ENCODE results near the gene ACSL3. TPM values are rescaled to one million over a fixed set of nuclear protein-coding genes. Genes with fewer than 3 reads are reported as not detected.

ACSL3 gene
- total RNA-seq, 3 donors from 2014 or later (not counting 1 experiment from before 2014, with no cell fraction given) = 55.4 to 86.6 (median 66.7) TPM

- Mint-ChIP-seq H3K36me3 (no peaks in the 10 kb centered on the region), H3K9me3 (no peaks in the 10 kb centered on the region), H3K4me3 (no peak overlapping the region), H3K4me1 (peaks cover 44 to 56% of the 10 kb centered on the region in 2 donors), H3K27me3 (ENCODE audit: low read depth in 2 of 2) (no peaks in the 10 kb centered on the region), H3K27ac (peak overlapping the region in 1 of 2 donors; percentile 58)
- Histone ChIP-seq H3K9me3 (ENCODE audit: control insufficient read depth, insufficient read depth, low read length) (no peaks in the 10 kb centered on the region), H3K4me3 (ENCODE audit: low read length) (no peak overlapping the region), H3K27ac (ENCODE audit: low read length) (no peak overlapping the region), H3K36me3 (ENCODE audit: control insufficient read depth, insufficient read depth, low read length) (peaks cover 5% of the 10 kb centered on the region), H3K27me3 (ENCODE audit: control insufficient read depth, insufficient read depth, low read length) (no peaks in the 10 kb centered on the region), H3K4me1 (ENCODE audit: control insufficient read depth, insufficient read depth, low read length) (no peaks in the 10 kb centered on the region)
- no peak for TF ChIP-seq CTCF (IDR thresholded peaks at IDR 0.05)
- ATAC-seq (no peak), DNase-seq (no peak)
- 93% methylated on average over 3 of the region's 4 CpGs for WGBS (ENCODE audit: insufficient coverage)
- intact Hi-C loops (cut with micrococcal nuclease) = loop anchor here (1.0 to 10.0 kb wide), 3 partner anchors 108 to 212 kb away; no protein-coding TSS in a partner anchor
Measured at GRCh38 chr2:222902660-222903059, 41.8 kb downstream of the ACSL3 start.

- Mint-ChIP-seq H3K27me3 (ENCODE audit: low read depth in 2 of 2) (no peaks in the 10 kb centered on the region), H3K4me1 (peaks cover 45 to 54% of the 10 kb centered on the region in 2 donors), H3K27ac (no peak overlapping the region), H3K36me3 (no peaks in the 10 kb centered on the region), H3K4me3 (no peak overlapping the region), H3K9me3 (no peaks in the 10 kb centered on the region)
- TF ChIP-seq CTCF (IDR thresholded peaks at IDR 0.05) = peak; percentile 67
- intact Hi-C loops (cut with micrococcal nuclease) = loop anchor here (1.0 to 10.0 kb wide), 3 partner anchors 109 to 213 kb away; no protein-coding TSS in a partner anchor
- Histone ChIP-seq H3K4me3 (ENCODE audit: low read length) (no peak overlapping the region), H3K27ac (ENCODE audit: low read length) (no peak overlapping the region), H3K27me3 (ENCODE audit: control insufficient read depth, insufficient read depth, low read length) (no peaks in the 10 kb centered on the region), H3K4me1 (ENCODE audit: control insufficient read depth, insufficient read depth, low read length) (no peaks in the 10 kb centered on the region), H3K36me3 (ENCODE audit: control insufficient read depth, insufficient read depth, low read length) (peaks cover 5% of the 10 kb centered on the region), H3K9me3 (ENCODE audit: control insufficient read depth, insufficient read depth, low read length) (no peaks in the 10 kb centered on the region)
- ATAC-seq = peak in 2 of 3 donors; percentile 72 to 79
- 96% methylated on average over 15 of the region's 16 CpGs for WGBS (ENCODE audit: insufficient coverage)
- peak in 1 of 2 donors; percentile 66 for DNase-seq
Measured at GRCh38 chr2:222903234-222904220, 42.7 kb downstream of the ACSL3 start.

GRCh38 chr2:222904557-222905258, 43.9 kb downstream of the ACSL3 start:
- H3K36me3 ChIP-seq (ENCODE audit: control insufficient read depth, insufficient read depth, low read length) = peaks cover 8% of the 10 kb centered on the region

More at GRCh38 chr2:222904557-222905258, 43.9 kb downstream of the ACSL3 start:
- H3K4me1 ChIP-seq (ENCODE audit: control insufficient read depth, insufficient read depth, low read length) = no peaks in the 10 kb centered on the region
- Mint-ChIP-seq H3K4me3 (no peak overlapping the region), H3K27ac (no peak overlapping the region), H3K27me3 (ENCODE audit: low read depth in 2 of 2) (no peaks in the 10 kb centered on the region), H3K4me1 (peaks cover 38 to 43% of the 10 kb centered on the region in 2 donors), H3K9me3 (no peaks in the 10 kb centered on the region), H3K36me3 (no peaks in the 10 kb centered on the region)
- DNase-seq = no peak
- no peak for TF ChIP-seq CTCF (IDR thresholded peaks at IDR 0.05)
- no peaks in the 10 kb centered on the region for H3K9me3 ChIP-seq (ENCODE audit: control insufficient read depth, insufficient read depth, low read length)
- intact Hi-C loops (cut with micrococcal nuclease) = loop anchor here (10.0 kb wide), 1 partner anchor 110 kb away; no protein-coding TSS in a partner anchor
- WGBS (ENCODE audit: insufficient coverage) = 97% methylated on average over 2 of the region's 2 CpGs
- no peak overlapping the region for H3K4me3 ChIP-seq (ENCODE audit: low read length)
- ATAC-seq = no peak
- no peaks in the 10 kb centered on the region for H3K27me3 ChIP-seq (ENCODE audit: control insufficient read depth, insufficient read depth, low read length)
- H3K27ac ChIP-seq (ENCODE audit: low read length) = no peak overlapping the region
